ENCODE data around the gene ZNF618. TPM values are rescaled to one million over a fixed set of nuclear protein-coding genes. Genes with fewer than 3 reads are reported as not detected.

ZNF618 gene
- total RNA-seq, 1 donor from 2014 or later = 1.9 TPM

GRCh38 chr9:114076237-114077161 lies 200.4 kb downstream of the ZNF618 start:
- Histone ChIP-seq H3K36me3 (no peaks in the 10 kb centered on the region), H3K27me3 (ENCODE audit: low read depth) (peaks cover 30% of the 10 kb centered on the region), H3K9me3 (replicated peaks) (no peaks in the 10 kb centered on the region), H3K4me3 (no peak overlapping the region), H3K27ac (replicated peaks) (no peak overlapping the region), H3K4me1 (peaks cover 9% of the 10 kb centered on the region)
- intact Hi-C loops (cut with micrococcal nuclease) = no loop called here
- DNase-seq = no peak
- TF ChIP-seq CTCF (IDR thresholded peaks at IDR 0.05; ENCODE audit: borderline replicate concordance) = no peak

- DNase-seq = no peak
- Histone ChIP-seq H3K4me3 (no peak overlapping the region), H3K27me3 (ENCODE audit: low read depth) (peaks cover 30% of the 10 kb centered on the region), H3K9me3 (replicated peaks) (no peaks in the 10 kb centered on the region), H3K36me3 (no peaks in the 10 kb centered on the region), H3K27ac (replicated peaks) (no peak overlapping the region), H3K4me1 (peaks cover 3% of the 10 kb centered on the region)
- intact Hi-C loops (cut with micrococcal nuclease) = no loop called here
- TF ChIP-seq CTCF (IDR thresholded peaks at IDR 0.05; ENCODE audit: borderline replicate concordance) = no peak
Measured at GRCh38 chr9:114077162-114077837, 201.2 kb downstream of the ZNF618 start.

- TF ChIP-seq CTCF (IDR thresholded peaks at IDR 0.05; ENCODE audit: borderline replicate concordance) = no peak
- Histone ChIP-seq H3K4me1 (peaks cover 4% of the 10 kb centered on the region), H3K36me3 (no peaks in the 10 kb centered on the region), H3K27me3 (ENCODE audit: low read depth) (peaks cover 30% of the 10 kb centered on the region), H3K4me3 (no peak within 1 kb of the TSS), H3K27ac (replicated peaks) (no peak within 1 kb of the TSS), H3K9me3 (replicated peaks) (no peaks in the 10 kb centered on the region)
- intact Hi-C loops (cut with micrococcal nuclease) = no loop called here
- DNase-seq = no peak
Measured at GRCh38 chr9:114078021-114078780, 202.1 kb downstream of the ZNF618 start, which contains the start of gene AMBP. Gene AMBP (minus strand): TSS chr9:114078300. CDS start chr9:114078209, 91 bp downstream.

GRCh38 chr9:114078781-114079156 lies 202.7 kb downstream of the ZNF618 start:
- Histone ChIP-seq H3K27me3 (ENCODE audit: low read depth) (peaks cover 30% of the 10 kb centered on the region), H3K9me3 (replicated peaks) (no peaks in the 10 kb centered on the region), H3K36me3 (no peaks in the 10 kb centered on the region), H3K27ac (replicated peaks) (no peak overlapping the region), H3K4me3 (no peak overlapping the region), H3K4me1 (peaks cover 4% of the 10 kb centered on the region)
- DNase-seq = no peak
- TF ChIP-seq CTCF (IDR thresholded peaks at IDR 0.05; ENCODE audit: borderline replicate concordance) = no peak
- intact Hi-C loops (cut with micrococcal nuclease) = no loop called here

- TF ChIP-seq CTCF (IDR thresholded peaks at IDR 0.05; ENCODE audit: borderline replicate concordance) = no peak
- DNase-seq = no peak
- Histone ChIP-seq H3K4me3 (no peak overlapping the region), H3K4me1 (peaks cover 4% of the 10 kb centered on the region), H3K9me3 (replicated peaks) (no peaks in the 10 kb centered on the region), H3K36me3 (no peaks in the 10 kb centered on the region), H3K27ac (replicated peaks) (no peak overlapping the region), H3K27me3 (ENCODE audit: low read depth) (peaks cover 30% of the 10 kb centered on the region)
- intact Hi-C loops (cut with micrococcal nuclease) = loop anchor here (5.0 kb wide), 1 partner anchor 212 kb away; no protein-coding TSS in a partner anchor
Measured at GRCh38 chr9:114080195-114080772, 204.2 kb downstream of the ZNF618 start.
